Brain pericyte (primary cell): Measurements from ENCODE around the gene CYP2C19.
"Not testable (repeated sequence)": the region's sequence is repeated elsewhere in the genome, so short reads cannot be mapped to it uniquely, and the experiment has no call there.

Experiments used
- DNase-seq: peaks from one replicate; pipeline ENCODE4 v3.0.0-alpha.2; 2012; ENCODE audit warnings: low read depth, low spot score

The CYP2C19 gene

GRCh38 chr10:94762393-94762792 lies at the start of gene CYP2C19:
CYP2C19 (plus strand) TSS chr10:94762681; CDS start chr10:94762706, 25 bp downstream.
- no peak for DNase-seq

- DNase-seq: no peak
These were observed 36.6 kb upstream of the CYP2C19 start for GRCh38 chr10:94725871-94726270.

GRCh38 chr10:94735197-94735596 lies 27.3 kb upstream of the CYP2C19 start:
- DNase-seq: no peak

- DNase-seq: no peak
These were observed 23.9 kb upstream of the CYP2C19 start for GRCh38 chr10:94738588-94738987.

GRCh38 chr10:94747137-94747536 lies 15.3 kb upstream of the CYP2C19 start:
- no peak for DNase-seq

- DNase-seq: no peak
These were observed 14.6 kb upstream of the CYP2C19 start for GRCh38 chr10:94747838-94748237.

GRCh38 chr10:94757916-94758315 lies 4.6 kb upstream of the CYP2C19 start:
- DNase-seq: no peak

- DNase-seq: no peak
These were observed 1.8 kb upstream of the CYP2C19 start for GRCh38 chr10:94760586-94761178.

- DNase-seq: not testable (repeated sequence)
These were observed 12.9 kb downstream of the CYP2C19 start for GRCh38 chr10:94775425-94775824.

GRCh38 chr10:94777886-94778458 lies 15.5 kb downstream of the CYP2C19 start:
- DNase-seq: no peak

- no peak for DNase-seq
These were observed 18.4 kb downstream of the CYP2C19 start for GRCh38 chr10:94780844-94781243.

- no peak for DNase-seq
These were observed 21.8 kb downstream of the CYP2C19 start for GRCh38 chr10:94784256-94784655.

- DNase-seq: no peak
These were observed 22.7 kb downstream of the CYP2C19 start for GRCh38 chr10:94785211-94785610.

- not testable (repeated sequence) for DNase-seq
These were observed 38.1 kb downstream of the CYP2C19 start for GRCh38 chr10:94800551-94800950.

GRCh38 chr10:94803307-94803706 lies 40.8 kb downstream of the CYP2C19 start:
- no peak for DNase-seq

- not testable (repeated sequence) for DNase-seq
These were observed 67.5 kb downstream of the CYP2C19 start for GRCh38 chr10:94830025-94830424.

GRCh38 chr10:94846204-94846603 lies 83.7 kb downstream of the CYP2C19 start:
- DNase-seq: no peak

- DNase-seq: no peak
These were observed 88.3 kb downstream of the CYP2C19 start for GRCh38 chr10:94850766-94851165.

GRCh38 chr10:94851263-94851662 lies 88.8 kb downstream of the CYP2C19 start:
- DNase-seq: no peak

- no peak for DNase-seq
These were observed 90.0 kb downstream of the CYP2C19 start for GRCh38 chr10:94852438-94852837.

- DNase-seq: no peak
These were observed 90.6 kb downstream of the CYP2C19 start for GRCh38 chr10:94853065-94853464.

- DNase-seq: no peak
These were observed 95.5 kb downstream of the CYP2C19 start for GRCh38 chr10:94858005-94858404.

- DNase-seq: no peak
These were observed 96.6 kb downstream of the CYP2C19 start for GRCh38 chr10:94859086-94859485.

- no peak for DNase-seq
These were observed 116.2 kb downstream of the CYP2C19 start for GRCh38 chr10:94878649-94879048.
